GM23338 (cell line): Measurements from ENCODE around the gene SLF2. TPM values are rescaled to one million over a fixed set of nuclear protein-coding genes. Genes with fewer than 3 reads are reported as not detected.

ENCODE experiments used
- ATAC-seq: fragments of 200-7000 bp; cut with Tn5 transposase; 3 replicates; pipeline ENCODE4 v1.9.1; 2020
- DNase-seq: peaks from one replicate; pipeline ENCODE4 v3.0.0-alpha.2; 2015; ENCODE audit warnings: low spot score
- H2AFZ ChIP-seq: fragments of 200-600 bp; sonication (generic); 2 replicates; pipeline ENCODE4 v1.8.0; 2016; ENCODE audit warnings: antibody characterized with exemption, mild to moderate bottlenecking, moderate library complexity
- H3F3A ChIP-seq: fragments of 200-600 bp; sonication (generic); replicated peaks from 2 replicates; pipeline ENCODE4 v1.8.0; 2017; ENCODE audit warnings: antibody characterized with exemption, mixed run types, low read depth
- H3K27ac ChIP-seq: fragments of 200-600 bp; sonication (generic); 2 replicates; pipeline ENCODE4 v1.6.1; 2016; ENCODE audit warnings: low read depth
- H3K27me3 ChIP-seq: fragments of 200-600 bp; sonication (generic); 2 replicates; pipeline ENCODE4 v1.8.0; 2016; ENCODE audit warnings: mild to moderate bottlenecking, mixed run types, moderate library complexity; ENCODE audit not compliant: insufficient read depth
- H3K36me3 ChIP-seq: fragments of 200-600 bp; sonication (generic); 2 replicates; pipeline ENCODE4 v1.8.0; 2016; ENCODE audit warnings: mild to moderate bottlenecking; ENCODE audit not compliant: insufficient read depth
- H3K4me1 ChIP-seq: fragments of 200-600 bp; sonication (generic); 2 replicates; pipeline ENCODE4 v1.8.0; 2016; ENCODE audit warnings: mild to moderate bottlenecking, moderate library complexity; ENCODE audit not compliant: insufficient read depth
- H3K4me2 ChIP-seq: fragments of 200-600 bp; sonication (generic); 2 replicates; pipeline ENCODE4 v1.7.1; 2017; ENCODE audit warnings: mixed run types
- H3K4me3 ChIP-seq: fragments of 200-600 bp; sonication (generic); 2 replicates; pipeline ENCODE4 v1.6.1; 2016; ENCODE audit warnings: mixed run types
- H3K79me2 ChIP-seq: fragments of 200-600 bp; sonication (generic); replicated peaks from 2 replicates; pipeline ENCODE4 v1.8.0; 2017; ENCODE audit warnings: mild to moderate bottlenecking; ENCODE audit not compliant: insufficient read depth
- H3K9me2 ChIP-seq: fragments of 200-600 bp; sonication (generic); 2 replicates; pipeline ENCODE4 v1.8.0; 2017; ENCODE audit not compliant: insufficient read depth
- H4K20me1 ChIP-seq: fragments of 200-600 bp; sonication (generic); replicated peaks from 2 replicates; pipeline ENCODE4 v1.8.0; 2017; ENCODE audit warnings: mild to moderate bottlenecking; ENCODE audit not compliant: insufficient read depth
- H3K27ac Mint-ChIP-seq: 2 replicates; pipeline ENCODE4 v1.8.0; 2020; ENCODE audit warnings: inconsistent platforms, mild to moderate bottlenecking, moderate library complexity, mixed read lengths
- H3K27me3 Mint-ChIP-seq: 3 replicates; pipeline ENCODE4 v1.8.0; 2022; ENCODE audit warnings: low read depth, mild to moderate bottlenecking, moderate library complexity, mixed read lengths, inconsistent platforms; ENCODE audit not compliant: insufficient read depth, poor library complexity
- H3K36me3 Mint-ChIP-seq: 3 replicates; pipeline ENCODE4 v1.8.0; 2021; ENCODE audit warnings: low read depth, mild to moderate bottlenecking, inconsistent platforms, moderate library complexity, mixed read lengths
- H3K4me1 Mint-ChIP-seq: 3 replicates; pipeline ENCODE4 v1.8.0; 2020; ENCODE audit warnings: mild to moderate bottlenecking, inconsistent platforms, mixed read lengths
- H3K4me3 Mint-ChIP-seq: 3 replicates; pipeline ENCODE4 v1.8.0; 2021; ENCODE audit warnings: moderate library complexity, mild to moderate bottlenecking, inconsistent platforms, mixed read lengths
- H3K9me3 Mint-ChIP-seq: 3 replicates; pipeline ENCODE4 v1.8.0; 2020; ENCODE audit warnings: moderate library complexity, mild to moderate bottlenecking, inconsistent platforms, mixed read lengths
- CREB1 ChIP-seq: fragments of 250-450 bp; sonication (Bioruptor Pico); IDR thresholded peaks from 2 replicates; pipeline ENCODE4 v1.5.0; 2020; ENCODE audit warnings: low read depth, mild to moderate bottlenecking, moderate library complexity
- EZH2 ChIP-seq: fragments of 200-600 bp; sonication (generic); IDR thresholded peaks from one replicate; pipeline ENCODE4 v1.8.0; 2017; ENCODE audit warnings: antibody characterized with exemption, mild to moderate bottlenecking, low read depth; ENCODE audit not compliant: unreplicated experiment
- POLR2AphosphoS5 ChIP-seq: IDR thresholded peaks from 2 replicates; pipeline ENCODE4 v1.6.1; 2016; ENCODE audit warnings: antibody characterized with exemption, low read depth
- ZNF331 ChIP-seq: fragments of 250-450 bp; sonication (Bioruptor Pico); IDR thresholded peaks from 2 replicates; pipeline ENCODE4 v1.5.0; 2020; ENCODE audit warnings: low read depth, mild to moderate bottlenecking, moderate library complexity
- polyA plus RNA-seq: library from polyadenylated mRNA; unstranded; fragments of >200 nt; fragmentation: Nextera tagmentation; extraction: Ambion mirVana; gene quantifications from 2 replicates; pipeline ENCODE4 v1.2.1, GENCODE V29; 2016
- total RNA-seq: library from RNA; depleted of rRNA; stranded (reverse); fragments of >200 nt; shearing (Covaris generic); gene quantifications from 2 replicates; pipeline ENCODE4 v1.2.3, GENCODE V29; 2014
- TF ChIP-seq, protein P1 (sequence below): fragments of 250-450 bp; sonication (Bioruptor Pico); IDR thresholded peaks from 2 replicates; pipeline ENCODE4 v1.5.0; 2020; ENCODE audit warnings: mild to moderate bottlenecking, moderate library complexity
- TF ChIP-seq, protein P2 (sequence below), 2 experiments: fragments of 200-600 bp in 1 of 2; sonication (generic) in 1 of 2; conservative IDR thresholded peaks; 2 replicates each; pipeline versions ENCODE4 v1.5.1 to v1.6.1; 2016 to 2017; ENCODE audit warnings: antibody characterized with exemption in 2 of 2, low read depth in 2 of 2, mild to moderate bottlenecking in 2 of 2, moderate library complexity in 1 of 2
- TF ChIP-seq, protein P3 (sequence below): IDR thresholded peaks from 2 replicates; pipeline ENCODE4 v1.6.1; 2016; ENCODE audit warnings: antibody characterized with exemption

Gene SLF2
- total and polyA plus RNA-seq, 2 experiments from 2014 or later = 13.6 to 22.1 TPM

DNA sequence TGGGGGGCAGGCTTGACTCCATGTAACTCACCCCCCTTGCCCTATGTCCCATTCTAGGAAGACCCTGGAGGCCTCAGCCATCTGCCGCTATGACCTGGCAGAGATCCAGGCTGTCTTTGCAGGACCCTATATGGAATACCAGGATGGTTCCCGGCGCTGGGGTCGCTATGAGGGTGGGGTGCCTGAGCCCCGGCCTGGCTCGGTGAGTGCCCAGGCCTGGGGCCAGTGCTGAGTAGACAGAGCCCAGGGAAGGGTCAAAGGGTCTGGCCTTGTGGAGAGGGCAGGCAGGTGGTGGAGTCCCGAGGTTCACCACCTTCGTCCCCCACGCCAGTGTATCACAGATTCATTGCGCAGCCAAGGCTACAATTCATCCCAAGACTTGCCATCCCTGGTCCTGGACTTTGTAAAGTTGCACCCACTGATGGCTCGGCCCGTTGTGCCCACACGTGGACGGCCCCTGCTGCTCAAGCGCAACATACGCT, 67.1 kb downstream of the SLF2 start (continued):
- TF ChIP-seq, protein P1, sequence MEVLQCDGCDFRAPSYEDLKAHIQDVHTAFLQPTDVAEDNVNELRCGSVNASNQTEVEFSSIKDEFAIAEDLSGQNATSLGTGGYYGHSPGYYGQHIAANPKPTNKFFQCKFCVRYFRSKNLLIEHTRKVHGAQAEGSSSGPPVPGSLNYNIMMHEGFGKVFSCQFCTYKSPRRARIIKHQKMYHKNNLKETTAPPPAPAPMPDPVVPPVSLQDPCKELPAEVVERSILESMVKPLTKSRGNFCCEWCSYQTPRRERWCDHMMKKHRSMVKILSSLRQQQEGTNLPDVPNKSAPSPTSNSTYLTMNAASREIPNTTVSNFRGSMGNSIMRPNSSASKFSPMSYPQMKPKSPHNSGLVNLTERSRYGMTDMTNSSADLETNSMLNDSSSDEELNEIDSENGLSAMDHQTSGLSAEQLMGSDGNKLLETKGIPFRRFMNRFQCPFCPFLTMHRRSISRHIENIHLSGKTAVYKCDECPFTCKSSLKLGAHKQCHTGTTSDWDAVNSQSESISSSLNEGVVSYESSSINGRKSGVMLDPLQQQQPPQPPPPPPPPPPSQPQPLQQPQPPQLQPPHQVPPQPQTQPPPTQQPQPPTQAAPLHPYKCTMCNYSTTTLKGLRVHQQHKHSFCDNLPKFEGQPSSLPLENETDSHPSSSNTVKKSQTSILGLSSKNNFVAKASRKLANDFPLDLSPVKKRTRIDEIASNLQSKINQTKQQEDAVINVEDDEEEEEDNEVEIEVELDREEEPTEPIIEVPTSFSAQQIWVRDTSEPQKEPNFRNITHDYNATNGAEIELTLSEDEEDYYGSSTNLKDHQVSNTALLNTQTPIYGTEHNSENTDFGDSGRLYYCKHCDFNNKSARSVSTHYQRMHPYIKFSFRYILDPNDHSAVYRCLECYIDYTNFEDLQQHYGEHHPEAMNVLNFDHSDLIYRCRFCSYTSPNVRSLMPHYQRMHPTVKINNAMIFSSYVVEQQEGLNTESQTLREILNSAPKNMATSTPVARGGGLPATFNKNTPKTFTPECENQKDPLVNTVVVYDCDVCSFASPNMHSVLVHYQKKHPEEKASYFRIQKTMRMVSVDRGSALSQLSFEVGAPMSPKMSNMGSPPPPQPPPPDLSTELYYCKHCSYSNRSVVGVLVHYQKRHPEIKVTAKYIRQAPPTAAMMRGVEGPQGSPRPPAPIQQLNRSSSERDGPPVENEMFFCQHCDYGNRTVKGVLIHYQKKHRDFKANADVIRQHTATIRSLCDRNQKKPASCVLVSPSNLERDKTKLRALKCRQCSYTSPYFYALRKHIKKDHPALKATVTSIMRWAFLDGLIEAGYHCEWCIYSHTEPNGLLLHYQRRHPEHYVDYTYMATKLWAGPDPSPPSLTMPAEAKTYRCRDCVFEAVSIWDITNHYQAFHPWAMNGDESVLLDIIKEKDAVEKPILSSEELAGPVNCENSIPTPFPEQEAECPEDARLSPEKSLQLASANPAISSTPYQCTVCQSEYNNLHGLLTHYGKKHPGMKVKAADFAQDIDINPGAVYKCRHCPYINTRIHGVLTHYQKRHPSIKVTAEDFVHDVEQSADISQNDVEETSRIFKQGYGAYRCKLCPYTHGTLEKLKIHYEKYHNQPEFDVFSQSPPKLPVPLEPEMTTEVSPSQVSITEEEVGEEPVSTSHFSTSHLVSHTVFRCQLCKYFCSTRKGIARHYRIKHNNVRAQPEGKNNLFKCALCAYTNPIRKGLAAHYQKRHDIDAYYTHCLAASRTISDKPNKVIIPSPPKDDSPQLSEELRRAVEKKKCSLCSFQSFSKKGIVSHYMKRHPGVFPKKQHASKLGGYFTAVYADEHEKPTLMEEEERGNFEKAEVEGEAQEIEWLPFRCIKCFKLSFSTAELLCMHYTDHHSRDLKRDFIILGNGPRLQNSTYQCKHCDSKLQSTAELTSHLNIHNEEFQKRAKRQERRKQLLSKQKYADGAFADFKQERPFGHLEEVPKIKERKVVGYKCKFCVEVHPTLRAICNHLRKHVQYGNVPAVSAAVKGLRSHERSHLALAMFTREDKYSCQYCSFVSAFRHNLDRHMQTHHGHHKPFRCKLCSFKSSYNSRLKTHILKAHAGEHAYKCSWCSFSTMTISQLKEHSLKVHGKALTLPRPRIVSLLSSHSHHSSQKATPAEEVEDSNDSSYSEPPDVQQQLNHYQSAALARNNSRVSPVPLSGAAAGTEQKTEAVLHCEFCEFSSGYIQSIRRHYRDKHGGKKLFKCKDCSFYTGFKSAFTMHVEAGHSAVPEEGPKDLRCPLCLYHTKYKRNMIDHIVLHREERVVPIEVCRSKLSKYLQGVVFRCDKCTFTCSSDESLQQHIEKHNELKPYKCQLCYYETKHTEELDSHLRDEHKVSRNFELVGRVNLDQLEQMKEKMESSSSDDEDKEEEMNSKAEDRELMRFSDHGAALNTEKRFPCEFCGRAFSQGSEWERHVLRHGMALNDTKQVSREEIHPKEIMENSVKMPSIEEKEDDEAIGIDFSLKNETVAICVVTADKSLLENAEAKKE (CRISPR knock-in tag) = no peak
- TF ChIP-seq, protein P2, sequence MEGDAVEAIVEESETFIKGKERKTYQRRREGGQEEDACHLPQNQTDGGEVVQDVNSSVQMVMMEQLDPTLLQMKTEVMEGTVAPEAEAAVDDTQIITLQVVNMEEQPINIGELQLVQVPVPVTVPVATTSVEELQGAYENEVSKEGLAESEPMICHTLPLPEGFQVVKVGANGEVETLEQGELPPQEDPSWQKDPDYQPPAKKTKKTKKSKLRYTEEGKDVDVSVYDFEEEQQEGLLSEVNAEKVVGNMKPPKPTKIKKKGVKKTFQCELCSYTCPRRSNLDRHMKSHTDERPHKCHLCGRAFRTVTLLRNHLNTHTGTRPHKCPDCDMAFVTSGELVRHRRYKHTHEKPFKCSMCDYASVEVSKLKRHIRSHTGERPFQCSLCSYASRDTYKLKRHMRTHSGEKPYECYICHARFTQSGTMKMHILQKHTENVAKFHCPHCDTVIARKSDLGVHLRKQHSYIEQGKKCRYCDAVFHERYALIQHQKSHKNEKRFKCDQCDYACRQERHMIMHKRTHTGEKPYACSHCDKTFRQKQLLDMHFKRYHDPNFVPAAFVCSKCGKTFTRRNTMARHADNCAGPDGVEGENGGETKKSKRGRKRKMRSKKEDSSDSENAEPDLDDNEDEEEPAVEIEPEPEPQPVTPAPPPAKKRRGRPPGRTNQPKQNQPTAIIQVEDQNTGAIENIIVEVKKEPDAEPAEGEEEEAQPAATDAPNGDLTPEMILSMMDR (conservative IDR thresholded peaks at IDR 0.05; ENCODE audit: low read depth in 2 of 2) = no peak
- no peak for TF ChIP-seq ZNF331
- TF ChIP-seq POLR2AphosphoS5 = no peak
- TF ChIP-seq, protein P3, sequence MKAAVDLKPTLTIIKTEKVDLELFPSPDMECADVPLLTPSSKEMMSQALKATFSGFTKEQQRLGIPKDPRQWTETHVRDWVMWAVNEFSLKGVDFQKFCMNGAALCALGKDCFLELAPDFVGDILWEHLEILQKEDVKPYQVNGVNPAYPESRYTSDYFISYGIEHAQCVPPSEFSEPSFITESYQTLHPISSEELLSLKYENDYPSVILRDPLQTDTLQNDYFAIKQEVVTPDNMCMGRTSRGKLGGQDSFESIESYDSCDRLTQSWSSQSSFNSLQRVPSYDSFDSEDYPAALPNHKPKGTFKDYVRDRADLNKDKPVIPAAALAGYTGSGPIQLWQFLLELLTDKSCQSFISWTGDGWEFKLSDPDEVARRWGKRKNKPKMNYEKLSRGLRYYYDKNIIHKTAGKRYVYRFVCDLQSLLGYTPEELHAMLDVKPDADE = no peak

DNA sequence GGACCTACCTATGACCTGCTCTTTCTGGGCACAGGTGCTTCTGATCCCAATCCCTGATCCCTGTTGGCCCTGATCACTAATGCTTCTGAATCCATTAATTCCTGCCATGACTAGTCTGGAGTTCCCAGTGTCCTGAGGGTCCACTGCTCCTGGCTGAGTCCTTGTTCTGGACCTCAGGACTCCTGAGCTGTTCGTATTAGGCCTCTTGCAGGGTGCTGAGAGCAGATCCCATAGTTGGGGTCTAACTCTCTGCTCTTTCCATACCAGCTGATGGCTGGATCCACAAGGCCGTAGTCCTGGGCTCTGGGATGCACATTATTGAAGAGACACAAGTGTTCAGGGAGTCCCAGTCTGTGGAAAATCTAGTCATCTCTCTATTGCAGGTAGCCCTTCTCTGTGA, 67.5 kb downstream of the SLF2 start:
- H3K4me1 Mint-ChIP-seq = peaks cover 6% of the 10 kb centered on the region; the same call in 2 of the 3 replicates
- H3K36me3 Mint-ChIP-seq = peaks cover 3% of the 10 kb centered on the region; the same call in 1 of the 3 replicates
- no peak for TF ChIP-seq CREB1 (CRISPR knock-in tag)
- TF ChIP-seq, protein P3 = no peak
- no peak for TF ChIP-seq EZH2
- TF ChIP-seq, protein P2 (conservative IDR thresholded peaks at IDR 0.05; ENCODE audit: low read depth in 2 of 2) = no peak
- no peak for TF ChIP-seq ZNF331

More for the DNA sequence above, 67.5 kb downstream of the SLF2 start:
- Histone ChIP-seq H3K79me2 (no peaks in the 10 kb centered on the region), H4K20me1 (peaks cover 4% of the 10 kb centered on the region; the same call in 1 of the 2 replicates), H3K36me3 (no peaks in the 10 kb centered on the region), H3K9me2 (no peaks in the 10 kb centered on the region), H3K27me3 (no peaks in the 10 kb centered on the region), H3K4me3 (no peak overlapping the region), H2AFZ (no peak overlapping the region), H3K4me1 (no peaks in the 10 kb centered on the region), H3K4me2 (no peak overlapping the region), H3F3A (no peaks in the 10 kb centered on the region), H3K27ac (no peak overlapping the region)
- no peaks in the 10 kb centered on the region for H3K9me3 Mint-ChIP-seq
- H3K4me3 Mint-ChIP-seq = no peak overlapping the region
- H3K27me3 Mint-ChIP-seq = peaks cover 7% of the 10 kb centered on the region
- H3K27ac Mint-ChIP-seq = no peak overlapping the region
- no peak for DNase-seq
- no peak for ATAC-seq
